Muscle layer of colon (tissue), 2 donors: ENCODE measurements around the gene ATP5PB.

Experiments
- H3K27ac ChIP-seq: one replicate; pipeline ENCODE4 v1.7.0; 2013; ENCODE audit warnings: low read depth, mild to moderate bottlenecking, low read length, moderate library complexity
- H3K27me3 ChIP-seq, 2 donors: one replicate each; pipeline ENCODE4 v1.7.0; 2013; ENCODE audit warnings: low read length in 2 of 2, mild to moderate bottlenecking in 2 of 2; ENCODE audit not compliant: insufficient read depth in 2 of 2, control insufficient read depth in 1 of 2
- H3K36me3 ChIP-seq: one replicate; pipeline ENCODE4 v1.7.0; 2013; ENCODE audit warnings: mild to moderate bottlenecking, low read length; ENCODE audit not compliant: insufficient read depth
- H3K4me1 ChIP-seq: one replicate; pipeline ENCODE4 v1.7.0; 2013; ENCODE audit warnings: mild to moderate bottlenecking, low read length; ENCODE audit not compliant: insufficient read depth
- H3K4me3 ChIP-seq, 2 donors: one replicate each; pipeline ENCODE4 v1.7.0; 2013; ENCODE audit warnings: low read length in 2 of 2, low read depth in 1 of 2, mild to moderate bottlenecking in 1 of 2, moderate library complexity in 1 of 2
- H3K9ac ChIP-seq: one replicate; pipeline ENCODE4 v1.7.0; 2013; ENCODE audit warnings: low read length
- H3K9me3 ChIP-seq: one replicate; pipeline ENCODE4 v1.7.0; 2013; ENCODE audit warnings: mild to moderate bottlenecking, low read length
- donor health status: abdominal sarcoma.
- donor health status: Adenocarcinoma of cecum.

The ATP5PB gene

GRCh38 chr1:111497592-111497991 lies 48.3 kb downstream of the ATP5PB start:
- Histone ChIP-seq H3K27me3 (no peaks in the 10 kb centered on the region), H3K4me3 (no peak overlapping the region), H3K4me1 (no peaks in the 10 kb centered on the region), H3K9me3 (no peaks in the 10 kb centered on the region), H3K27ac (no peak overlapping the region), H3K36me3 (no peaks in the 10 kb centered on the region), H3K9ac (no peak overlapping the region)

- Histone ChIP-seq H3K27ac (no peak overlapping the region), H3K36me3 (no peaks in the 10 kb centered on the region), H3K4me1 (no peaks in the 10 kb centered on the region), H3K9ac (no peak overlapping the region), H3K27me3 (no peaks in the 10 kb centered on the region), H3K4me3 (no peak overlapping the region), H3K9me3 (no peaks in the 10 kb centered on the region)
Measured at GRCh38 chr1:111499026-111499785, 49.9 kb downstream of the ATP5PB start.

- no peak overlapping the region for H3K4me3 ChIP-seq
- no peaks in the 10 kb centered on the region for H3K27me3 ChIP-seq
- no peaks in the 10 kb centered on the region for H3K9me3 ChIP-seq
- peaks cover 13% of the 10 kb centered on the region for H3K4me1 ChIP-seq
- H3K9ac ChIP-seq, result no peak overlapping the region
- H3K36me3 ChIP-seq, result no peaks in the 10 kb centered on the region
- no peak overlapping the region for H3K27ac ChIP-seq
Measured at GRCh38 chr1:111501645-111502044, 52.4 kb downstream of the ATP5PB start.

- no peak within 1 kb of the TSS for H3K9ac ChIP-seq
- peak within 1 kb of the TSS; percentile 29 for H3K27ac ChIP-seq
- H3K4me3 ChIP-seq, result no peak within 1 kb of the TSS
- no peaks in the 10 kb centered on the region for H3K36me3 ChIP-seq
- H3K27me3 ChIP-seq, result no peaks in the 10 kb centered on the region
- no peaks in the 10 kb centered on the region for H3K9me3 ChIP-seq
- peaks cover 27% of the 10 kb centered on the region for H3K4me1 ChIP-seq
Measured at GRCh38 chr1:111503585-111504060, 54.4 kb downstream of the ATP5PB start, which contains the start of the genes ADORA3 and TMIGD3. ADORA3 (minus strand) TSS chr1:111503633; CDS start chr1:111503354, 279 bp downstream. TMIGD3 (minus strand) TSS chr1:111503633; CDS start chr1:111503354, 279 bp downstream.

- no peaks in the 10 kb centered on the region for H3K36me3 ChIP-seq
- H3K9me3 ChIP-seq, result no peaks in the 10 kb centered on the region
- no peak overlapping the region for H3K27ac ChIP-seq
- H3K27me3 ChIP-seq, result no peaks in the 10 kb centered on the region
- H3K4me3 ChIP-seq, result no peak overlapping the region
- no peak overlapping the region for H3K9ac ChIP-seq
- H3K4me1 ChIP-seq, result peaks cover 32% of the 10 kb centered on the region
Measured at GRCh38 chr1:111504097-111504496, 54.8 kb downstream of the ATP5PB start.

GRCh38 chr1:111505641-111506119 lies 56.4 kb downstream of the ATP5PB start:
- Histone ChIP-seq H3K27me3 (no peaks in the 10 kb centered on the region), H3K27ac (no peak overlapping the region), H3K4me3 (no peak overlapping the region), H3K36me3 (no peaks in the 10 kb centered on the region), H3K9ac (no peak overlapping the region), H3K4me1 (peaks cover 47% of the 10 kb centered on the region), H3K9me3 (no peaks in the 10 kb centered on the region)

GRCh38 chr1:111506561-111506960 lies 57.3 kb downstream of the ATP5PB start:
- H3K4me1 ChIP-seq, result peaks cover 54% of the 10 kb centered on the region
- no peak overlapping the region for H3K9ac ChIP-seq
- H3K4me3 ChIP-seq, result no peak overlapping the region
- no peak overlapping the region for H3K27ac ChIP-seq
- H3K36me3 ChIP-seq, result no peaks in the 10 kb centered on the region
- H3K27me3 ChIP-seq, result no peaks in the 10 kb centered on the region
- H3K9me3 ChIP-seq, result no peaks in the 10 kb centered on the region

GRCh38 chr1:111507411-111508201 lies 58.3 kb downstream of the ATP5PB start:
- no peaks in the 10 kb centered on the region for H3K27me3 ChIP-seq
- H3K4me3 ChIP-seq, result peak overlapping the region in 1 of 2 donors; percentile 39
- peak overlapping the region; percentile 92 for H3K27ac ChIP-seq
- peaks cover 54% of the 10 kb centered on the region for H3K4me1 ChIP-seq
- H3K9ac ChIP-seq, result peak overlapping the region; percentile 39
- no peaks in the 10 kb centered on the region for H3K9me3 ChIP-seq
- H3K36me3 ChIP-seq, result no peaks in the 10 kb centered on the region

GRCh38 chr1:111509997-111510375 lies 60.7 kb downstream of the ATP5PB start:
- H3K36me3 ChIP-seq, result no peaks in the 10 kb centered on the region
- peak overlapping the region; percentile 69 for H3K27ac ChIP-seq
- H3K27me3 ChIP-seq, result no peaks in the 10 kb centered on the region
- no peaks in the 10 kb centered on the region for H3K9me3 ChIP-seq
- no peak overlapping the region for H3K9ac ChIP-seq
- H3K4me1 ChIP-seq, result peaks cover 51% of the 10 kb centered on the region
- no peak overlapping the region for H3K4me3 ChIP-seq

- H3K4me3 ChIP-seq, result no peak overlapping the region
- no peaks in the 10 kb centered on the region for H3K27me3 ChIP-seq
- H3K9ac ChIP-seq, result no peak overlapping the region
- H3K36me3 ChIP-seq, result no peaks in the 10 kb centered on the region
- no peaks in the 10 kb centered on the region for H3K9me3 ChIP-seq
- H3K27ac ChIP-seq, result peak overlapping the region; percentile 69
- H3K4me1 ChIP-seq, result peaks cover 56% of the 10 kb centered on the region
Measured at GRCh38 chr1:111511370-111511769, 62.1 kb downstream of the ATP5PB start.
